Thoracic aorta (tissue), 2 donors: Measurements from ENCODE around the gene CD40. TPM values are rescaled to one million over a fixed set of nuclear protein-coding genes. Genes with fewer than 3 reads are reported as not detected.

Source experiments
- ATAC-seq: fragments of 150-250 bp; one replicate; pipeline ENCODE4 v1.8.0; 2017; ENCODE audit warnings: low read depth; ENCODE audit not compliant: insufficient number of reproducible peaks, low FRiP score
- DNase-seq: peaks from one replicate; pipeline ENCODE4 v3.0.0-alpha.2; 2020; ENCODE audit warnings: low spot score
- H3K27ac ChIP-seq, 2 donors: fragments of 200-600 bp; sonication (generic); 1 replicate in 1 of 2; 2 replicates in 1 of 2; pipeline ENCODE4 v1.5.1; 2016; ENCODE audit warnings: mild to moderate bottlenecking in 2 of 2, moderate library complexity in 2 of 2
- H3K27me3 ChIP-seq: fragments of 200-600 bp; sonication (generic); replicated peaks from 2 replicates; pipeline ENCODE4 v1.6.0; 2016; ENCODE audit warnings: mild to moderate bottlenecking; ENCODE audit not compliant: insufficient read depth
- H3K36me3 ChIP-seq: fragments of 200-600 bp; sonication (generic); one replicate; pipeline ENCODE4 v1.5.1; 2016
- H3K4me1 ChIP-seq, 2 donors: fragments of 200-600 bp; sonication (generic); 1 replicate in 1 of 2; 2 replicates in 1 of 2; pipeline versions ENCODE4 v1.5.1 to v1.6.0; 2016; ENCODE audit warnings: low read depth in 2 of 2, mild to moderate bottlenecking in 1 of 2; ENCODE audit not compliant: control insufficient read depth in 1 of 2
- H3K4me3 ChIP-seq: fragments of 200-600 bp; sonication (generic); 2 replicates; pipeline ENCODE4 v1.5.1; 2016; ENCODE audit warnings: mild to moderate bottlenecking
- H3K9me3 ChIP-seq: fragments of 200-600 bp; sonication (generic); 2 replicates; pipeline ENCODE4 v1.5.1; 2016
- CTCF ChIP-seq: fragments of 200-600 bp; sonication (generic); IDR thresholded peaks from one replicate; pipeline ENCODE4 v1.5.1; 2019; ENCODE audit warnings: antibody characterized with exemption
- total RNA-seq, 2 donors: library from RNA; depleted of rRNA; stranded (reverse); fragments of >200 nt; gene quantifications; one replicate each; pipeline versions ENCODE4 v1.1.0 to v1.2.3, GENCODE V29; 2016

CD40 gene
- total RNA-seq, 2 donors from 2014 or later, result 15.9 to 33.3 TPM

- no peak overlapping the region for H3K4me3 ChIP-seq
- peaks cover 7 to 12% of the 10 kb centered on the region in 2 donors for H3K4me1 ChIP-seq
- ATAC-seq, result no peak
- DNase-seq, result no peak
- TF ChIP-seq CTCF, result no peak
- H3K27ac ChIP-seq, result no peak overlapping the region
- no peaks in the 10 kb centered on the region for H3K27me3 ChIP-seq
- H3K9me3 ChIP-seq, result no peaks in the 10 kb centered on the region
- peaks cover 14% of the 10 kb centered on the region for H3K36me3 ChIP-seq
These were observed 1.4 kb downstream of the CD40 start for GRCh38 chr20:46119547-46119946.

GRCh38 chr20:46120136-46120535 is 2.0 kb downstream of the CD40 start:
- no peak for TF ChIP-seq CTCF
- ATAC-seq (no peak), DNase-seq (no peak)
- Histone ChIP-seq H3K4me3 (no peak overlapping the region), H3K36me3 (peaks cover 14% of the 10 kb centered on the region), H3K9me3 (no peaks in the 10 kb centered on the region), H3K27me3 (no peaks in the 10 kb centered on the region), H3K27ac (no peak overlapping the region), H3K4me1 (peaks cover 7 to 12% of the 10 kb centered on the region in 2 donors)

GRCh38 chr20:46121184-46121930 is 3.2 kb downstream of the CD40 start:
- peaks cover 14% of the 10 kb centered on the region for H3K36me3 ChIP-seq
- no peak overlapping the region for H3K4me3 ChIP-seq
- no peak overlapping the region for H3K27ac ChIP-seq
- no peaks in the 10 kb centered on the region for H3K27me3 ChIP-seq
- TF ChIP-seq CTCF, result no peak
- no peak for ATAC-seq
- H3K4me1 ChIP-seq, result peaks cover 7 to 12% of the 10 kb centered on the region in 2 donors
- no peak for DNase-seq
- H3K9me3 ChIP-seq, result no peaks in the 10 kb centered on the region

- peaks cover 7 to 12% of the 10 kb centered on the region in 2 donors for H3K4me1 ChIP-seq
- no peaks in the 10 kb centered on the region for H3K9me3 ChIP-seq
- peaks cover 14% of the 10 kb centered on the region for H3K36me3 ChIP-seq
- DNase-seq, result no peak
- ATAC-seq, result no peak
- H3K27ac ChIP-seq, result no peak overlapping the region
- H3K27me3 ChIP-seq, result no peaks in the 10 kb centered on the region
- no peak overlapping the region for H3K4me3 ChIP-seq
- no peak for TF ChIP-seq CTCF
These were observed 4.0 kb downstream of the CD40 start for GRCh38 chr20:46122071-46122470.

GRCh38 chr20:46122516-46123481 is 4.7 kb downstream of the CD40 start:
- Histone ChIP-seq H3K4me1 (peaks cover 7 to 12% of the 10 kb centered on the region in 2 donors), H3K27me3 (no peaks in the 10 kb centered on the region), H3K27ac (no peak overlapping the region), H3K4me3 (no peak overlapping the region), H3K36me3 (peaks cover 14% of the 10 kb centered on the region), H3K9me3 (no peaks in the 10 kb centered on the region)
- ATAC-seq (no peak), DNase-seq (no peak)
- no peak for TF ChIP-seq CTCF
